ENCODE measurements around the gene CHD9. TPM values are rescaled to one million over a fixed set of nuclear protein-coding genes. Genes with fewer than 3 reads are reported as not detected.

Gene CHD9
- total RNA-seq, 1 donor from 2014 or later: 49.2 TPM

GRCh38 chr16:53090591-53091411, 36.0 kb downstream of the CHD9 start:
- Mint-ChIP-seq H3K27ac (ENCODE audit: unreplicated experiment) (peak overlapping the region; percentile 22), H3K9me3 (ENCODE audit: unreplicated experiment) (no peaks in the 10 kb centered on the region), H3K36me3 (ENCODE audit: low read depth, unreplicated experiment) (no peaks in the 10 kb centered on the region), H3K4me3 (ENCODE audit: unreplicated experiment) (no peak overlapping the region), H3K27me3 (ENCODE audit: unreplicated experiment) (peaks cover 2% of the 10 kb centered on the region), H3K4me1 (ENCODE audit: unreplicated experiment) (peaks cover 49% of the 10 kb centered on the region)
- no peak for TF ChIP-seq CTCF (IDR thresholded peaks at IDR 0.05; ENCODE audit: unreplicated experiment)
- no peak for DNase-seq (ENCODE audit: low spot score)

DNA sequence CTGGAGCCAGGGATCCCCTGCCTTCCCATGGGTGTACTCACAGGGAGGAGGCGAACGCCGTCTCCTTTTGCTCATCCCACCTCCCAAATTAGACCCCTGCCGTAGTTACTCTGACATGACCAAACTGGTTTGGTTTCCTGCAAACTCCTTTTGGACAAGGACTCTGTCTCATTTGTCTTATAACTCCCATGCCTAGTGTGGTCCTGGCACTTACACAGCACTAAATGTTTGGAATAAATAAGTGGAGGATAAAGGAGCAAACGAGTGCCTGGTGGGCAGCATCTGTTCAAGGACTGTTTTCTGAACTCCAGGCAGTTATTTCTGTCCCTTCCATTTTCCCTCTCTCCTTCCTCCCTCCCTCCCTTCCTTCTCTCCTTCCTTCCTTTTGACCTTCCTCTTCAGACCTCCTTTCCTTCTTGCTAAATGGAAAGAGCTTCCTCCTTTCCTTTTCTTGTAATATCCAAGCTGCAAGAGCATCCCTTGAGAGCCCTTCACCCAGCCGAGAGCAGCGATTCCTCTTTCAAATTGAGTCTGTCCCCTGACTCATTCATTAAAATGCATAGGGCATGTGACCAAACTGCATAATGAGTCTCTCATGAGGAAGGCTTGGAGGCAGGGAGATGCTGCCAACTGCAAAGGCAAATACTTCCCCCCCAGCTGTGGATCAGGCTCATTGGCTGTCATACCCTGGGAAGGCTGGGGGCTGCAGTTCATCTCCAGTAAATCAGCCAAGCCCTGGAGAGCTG, 36.8 kb downstream of the CHD9 start:
- no peak for DNase-seq (ENCODE audit: low spot score)
- Mint-ChIP-seq H3K4me1 (ENCODE audit: unreplicated experiment) (peaks cover 48% of the 10 kb centered on the region), H3K4me3 (ENCODE audit: unreplicated experiment) (peak overlapping the region; percentile 83), H3K27ac (ENCODE audit: unreplicated experiment) (peak overlapping the region; percentile 74), H3K9me3 (ENCODE audit: unreplicated experiment) (no peaks in the 10 kb centered on the region), H3K36me3 (ENCODE audit: low read depth, unreplicated experiment) (no peaks in the 10 kb centered on the region), H3K27me3 (ENCODE audit: unreplicated experiment) (peaks cover 2% of the 10 kb centered on the region)
- no peak for TF ChIP-seq CTCF (IDR thresholded peaks at IDR 0.05; ENCODE audit: unreplicated experiment)

GRCh38 chr16:53092284-53092683, 37.5 kb downstream of the CHD9 start:
- Mint-ChIP-seq H3K4me1 (ENCODE audit: unreplicated experiment) (peaks cover 53% of the 10 kb centered on the region), H3K9me3 (ENCODE audit: unreplicated experiment) (no peaks in the 10 kb centered on the region), H3K36me3 (ENCODE audit: low read depth, unreplicated experiment) (peaks cover under 1% of the 10 kb centered on the region), H3K27ac (ENCODE audit: unreplicated experiment) (peak overlapping the region; percentile 30), H3K4me3 (ENCODE audit: unreplicated experiment) (peak overlapping the region; percentile 50), H3K27me3 (ENCODE audit: unreplicated experiment) (peaks cover 2% of the 10 kb centered on the region)
- DNase-seq (ENCODE audit: low spot score): no peak
- no peak for TF ChIP-seq CTCF (IDR thresholded peaks at IDR 0.05; ENCODE audit: unreplicated experiment)

- no peak for DNase-seq (ENCODE audit: low spot score)
- no peaks in the 10 kb centered on the region for H3K9me3 Mint-ChIP-seq (ENCODE audit: unreplicated experiment)
- H3K27me3 Mint-ChIP-seq (ENCODE audit: unreplicated experiment): peaks cover 2% of the 10 kb centered on the region
- H3K36me3 Mint-ChIP-seq (ENCODE audit: low read depth, unreplicated experiment): peaks cover 3% of the 10 kb centered on the region
- peaks cover 56% of the 10 kb centered on the region for H3K4me1 Mint-ChIP-seq (ENCODE audit: unreplicated experiment)
- H3K27ac Mint-ChIP-seq (ENCODE audit: unreplicated experiment): no peak overlapping the region
- H3K4me3 Mint-ChIP-seq (ENCODE audit: unreplicated experiment): no peak overlapping the region
- TF ChIP-seq CTCF (IDR thresholded peaks at IDR 0.05; ENCODE audit: unreplicated experiment): no peak
Observed at GRCh38 chr16:53093162-53093744, 38.5 kb downstream of the CHD9 start.

Measured in endothelial cell (in vitro differentiated cells).